H1 (cell line): ENCODE measurements around the gene MTMR1. TPM values are rescaled to one million over a fixed set of nuclear protein-coding genes. Genes with fewer than 3 reads are reported as not detected.

Experiments
- CTCF ChIA-PET: fragments of 300-600 bp; sonication (Branson Sonifier 250); formaldehyde crosslinking; loops from one replicate; lab custom pipeline; 2021; ENCODE audit not compliant: partially characterized antibody; lab: Charles Lee
- POLR2A ChIA-PET: fragments of 300-600 bp; sonication (Branson Sonifier 250); formaldehyde crosslinking; loops from one replicate; lab custom pipeline; 2021; ENCODE audit warnings: inconsistent platforms; ENCODE audit not compliant: partially characterized antibody; lab: Charles Lee
- DNase-seq, 2 experiments: peaks; one replicate each; pipeline versions ENCODE4 v3.0.0 to v3.0.0-alpha.2; 2010 to 2022; ENCODE audit warnings: low spot score in 2 of 2, low read depth in 1 of 2, mixed read lengths in 1 of 2
- FAIRE-seq: peaks from 2 replicates; lab custom pipeline; 2011; peaks lifted over from hg19 to GRCh38; lab: Jason Lieb, UNC
- H2AFZ ChIP-seq: 2 replicates; pipeline ENCODE4 v1.8.1; 2012; ENCODE audit warnings: low read length, inconsistent platforms
- H2AK5ac ChIP-seq: 2 replicates; pipeline ENCODE4 v1.6.1; 2013; ENCODE audit warnings: low read depth, low read length
- H2BK120ac ChIP-seq: replicated peaks from 2 replicates; pipeline ENCODE3; 2013; ENCODE audit warnings: low read depth, low read length, inconsistent platforms
- H2BK12ac ChIP-seq: 2 replicates; pipeline ENCODE4 v1.6.1; 2013; ENCODE audit warnings: low read depth, low read length
- H2BK15ac ChIP-seq: 2 replicates; pipeline ENCODE4 v1.6.1; 2013; ENCODE audit warnings: low read length
- H2BK20ac ChIP-seq: 2 replicates; pipeline ENCODE4 v1.6.1; 2013; ENCODE audit warnings: low read length
- H2BK5ac ChIP-seq: 2 replicates; pipeline ENCODE4 v1.6.1; 2013; ENCODE audit warnings: low read depth, low read length
- H3K14ac ChIP-seq: 2 replicates; pipeline ENCODE4 v1.6.1; 2013; ENCODE audit warnings: inconsistent platforms; ENCODE audit not compliant: insufficient read length
- H3K18ac ChIP-seq: 2 replicates; pipeline ENCODE4 v1.6.1; 2013; ENCODE audit warnings: low read length; ENCODE audit errors: extremely low read depth
- H3K23ac ChIP-seq: 2 replicates; pipeline ENCODE4 v1.6.1; 2013; ENCODE audit warnings: inconsistent platforms; ENCODE audit not compliant: insufficient read length
- H3K23me2 ChIP-seq: 2 replicates; pipeline ENCODE4 v1.6.1; 2013; ENCODE audit warnings: low read depth, low read length
- H3K27ac ChIP-seq: 2 replicates; pipeline ENCODE4 v1.6.1; 2011; ENCODE audit warnings: low read depth, low read length, inconsistent platforms
- H3K27me3 ChIP-seq, 4 experiments: replicated peaks in 1 of 4; 1 replicate in 1 of 4; 2 replicates in 3 of 4; pipeline versions ENCODE4 v1.6.1 to v1.8.1; 2011 to 2013; ENCODE audit warnings: low read length in 3 of 4, mild to moderate bottlenecking in 3 of 4, inconsistent platforms in 2 of 4, mixed read lengths in 2 of 4, moderate library complexity in 1 of 4; ENCODE audit not compliant: control insufficient read depth in 3 of 4, insufficient read depth in 3 of 4; ENCODE audit errors: extremely low read depth in 1 of 4
- H3K36me3 ChIP-seq, 4 experiments: 2 replicates each; pipeline versions ENCODE4 v1.6.1 to v1.8.1; 2011 to 2013; ENCODE audit warnings: mild to moderate bottlenecking in 4 of 4, low read length in 3 of 4, moderate library complexity in 2 of 4, control low read depth in 1 of 4, inconsistent platforms in 1 of 4; ENCODE audit not compliant: insufficient read depth in 4 of 4, control insufficient read depth in 2 of 4
- H3K4ac ChIP-seq: replicated peaks from 2 replicates; pipeline ENCODE3; 2013; ENCODE audit warnings: low read length, low read depth, mixed read lengths, inconsistent platforms; ENCODE audit not compliant: insufficient read length
- H3K4me1 ChIP-seq, 4 experiments: replicated peaks in 1 of 4; 1 replicate in 1 of 4; 2 replicates in 3 of 4; pipeline versions ENCODE4 v1.6.1 to v1.8.1; 2011 to 2013; ENCODE audit warnings: low read length in 3 of 4, inconsistent platforms in 2 of 4, mixed read lengths in 1 of 4; ENCODE audit not compliant: insufficient read depth in 4 of 4, control insufficient read depth in 3 of 4
- H3K4me2 ChIP-seq, 2 experiments: 2 replicates each; pipeline versions ENCODE4 v1.6.1 to v1.8.1; 2011 to 2013; ENCODE audit warnings: low read depth in 2 of 2, low read length in 2 of 2, control low read depth in 1 of 2, inconsistent platforms in 1 of 2, mild to moderate bottlenecking in 1 of 2; ENCODE audit not compliant: insufficient read depth in 1 of 2
- H3K4me3 ChIP-seq, 4 experiments: fragments of 200-600, 300-600 bp in 1 of 4; sonication (generic), shearing (Covaris generic), sonication (Bioruptor Twin) in 1 of 4; 2 replicates each; pipeline versions ENCODE4 v1.5.1 to v1.8.1; 2011 to 2016; ENCODE audit warnings: low read length in 4 of 4, low read depth in 3 of 4, control low read depth in 2 of 4, inconsistent platforms in 2 of 4, mild to moderate bottlenecking in 2 of 4, mixed read lengths in 1 of 4, moderate library complexity in 1 of 4; ENCODE audit not compliant: insufficient read depth in 2 of 4; ENCODE audit errors: extremely low read depth in 1 of 4
- H3K56ac ChIP-seq: replicated peaks from 2 replicates; pipeline ENCODE3; 2013; ENCODE audit warnings: low read depth, mild to moderate bottlenecking, mixed read lengths, low read length, inconsistent platforms; ENCODE audit not compliant: insufficient read length
- H3K79me1 ChIP-seq: 2 replicates; pipeline ENCODE4 v1.6.1; 2013; ENCODE audit warnings: low read depth, low read length, control low read depth
- H3K79me2 ChIP-seq, 2 experiments: 2 replicates each; pipeline versions ENCODE4 v1.6.1 to v1.8.1; 2012 to 2013; ENCODE audit warnings: low read length in 2 of 2, mild to moderate bottlenecking in 2 of 2, inconsistent platforms in 1 of 2; ENCODE audit not compliant: insufficient read depth in 2 of 2, control insufficient read depth in 1 of 2
- H3K9ac ChIP-seq, 4 experiments: replicated peaks in 1 of 4; 1 replicate in 1 of 4; 2 replicates in 3 of 4; pipeline versions ENCODE4 v1.6.1 to v1.8.1; 2011 to 2013; ENCODE audit warnings: low read depth in 3 of 4, low read length in 3 of 4, control low read depth in 2 of 4, mild to moderate bottlenecking in 2 of 4, moderate library complexity in 2 of 4, inconsistent platforms in 1 of 4; ENCODE audit errors: extremely low read depth in 1 of 4
- H3K9me3 ChIP-seq, 2 experiments: 2 replicates each; pipeline versions ENCODE4 v1.6.1 to v1.8.1; 2012 to 2013; ENCODE audit warnings: mild to moderate bottlenecking in 2 of 2, moderate library complexity in 2 of 2, control low read depth in 1 of 2, inconsistent platforms in 1 of 2, low read depth in 1 of 2, low read length in 1 of 2, mixed read lengths in 1 of 2; ENCODE audit not compliant: insufficient read depth in 2 of 2
- H4K20me1 ChIP-seq, 2 experiments: replicated peaks in 1 of 2; 2 replicates each; pipeline versions ENCODE3 to v1.8.1; 2011 to 2013; ENCODE audit warnings: inconsistent platforms in 2 of 2, low read length in 2 of 2, mild to moderate bottlenecking in 1 of 2; ENCODE audit not compliant: insufficient read depth in 2 of 2, control insufficient read depth in 1 of 2
- H4K5ac ChIP-seq: 2 replicates; pipeline ENCODE4 v1.6.1; 2013; ENCODE audit warnings: low read length, low read depth, mixed read lengths, inconsistent platforms; ENCODE audit not compliant: insufficient read length
- H4K8ac ChIP-seq: 2 replicates; pipeline ENCODE4 v1.8.0; 2013; ENCODE audit warnings: mild to moderate bottlenecking, moderate library complexity, low read length, inconsistent platforms; ENCODE audit not compliant: insufficient read depth; ENCODE audit errors: extremely low read depth
- H4K91ac ChIP-seq: replicated peaks from 2 replicates; pipeline ENCODE3; 2013; ENCODE audit warnings: low read length, mixed read lengths, inconsistent platforms; ENCODE audit not compliant: insufficient read length
- RFX5 ChIP-seq: IDR thresholded peaks from 2 replicates; pipeline ENCODE4 v1.6.1; 2011; ENCODE audit warnings: low read depth, low read length, improper control_type of control experiment, borderline replicate concordance
- WGBS, 2 experiments: shearing (Covaris generic) in 1 of 2; methylation state at CpG; one replicate each; pipeline versions ENCODE4 v1.1.6 to v1.1.7; 2013 to 2015; ENCODE audit warnings: low lambda C conversion rate in 2 of 2, mixed read lengths in 2 of 2, inconsistent platforms in 1 of 2, low coverage in 1 of 2, missing lambda C conversion rate in 1 of 2; ENCODE audit not compliant: insufficient replicate concordance in 2 of 2, insufficient coverage in 1 of 2, insufficient read length in 1 of 2; ENCODE audit errors: extremely low coverage in 1 of 2, missing lambda C conversion rate in 1 of 2; 5-methylcytosine and 5-hydroxymethylcytosine counted together
- polyA plus RNA-seq, 7 experiments: library from polyadenylated mRNA; depleted of rRNA in 3 of 7; stranded (reverse) in 5 of 7; unstranded in 2 of 7; fragments of >200 nt in 5 of 7; fragments of 200-250 nt in 2 of 7; gene quantifications; 1 replicate in 5 of 7; 2 replicates in 1 of 7; 4 replicates in 1 of 7; pipeline versions ENCODE4 v1.2.1 to v1.2.3, GENCODE V29; 2011 to 2013; ENCODE audit warnings: missing spikeins in 2 of 7, mixed read lengths in 2 of 7
- total RNA-seq: library from RNA; stranded (reverse); fragmentation: NEBNext Ultra II Directional; extraction: Animal tissue kit (Norgen Biotek cat#: 25700); gene quantifications from 2 replicates; pipeline ENCODE4 v1.2.1, GENCODE V29; 2021

The MTMR1 gene
- total and polyA plus RNA-seq, 2 of the 8 experiments (the other 6 are each of a cell fraction or from before 2014, with no cell fraction given), result 15.1 to 23.8 TPM

- H2AK5ac ChIP-seq, result no peak overlapping the region
- DNase-seq, result no peak
- 88% methylated on average over 14 of the region's 19 CpGs; no CpG with 5 or more reads in 1 of the 2 experiments for whole genome bisulfite sequencing, 2 experiments
- no peak overlapping the region for H3K23ac ChIP-seq
- no peak for TF ChIP-seq RFX5
- no peaks in the 10 kb centered on the region for H3K79me1 ChIP-seq
- H4K5ac ChIP-seq, result no peak overlapping the region
- H3K4me1 ChIP-seq, result peaks cover 0 to 12% (median 3%) of the 10 kb centered on the region in 4 experiments; a peak in 4 of 7 replicates
- no peak overlapping the region for H3K9ac ChIP-seq
- H3K23me2 ChIP-seq, result no peaks in the 10 kb centered on the region
- H2BK15ac ChIP-seq, result no peak overlapping the region
- no peak overlapping the region for H3K27ac ChIP-seq
- no peak overlapping the region for H3K4ac ChIP-seq
- no peak overlapping the region for H3K18ac ChIP-seq
- no peak overlapping the region for H4K8ac ChIP-seq
- H2BK12ac ChIP-seq, result no peak overlapping the region
- no peak overlapping the region for H3K4me3 ChIP-seq
- no peak overlapping the region for H4K91ac ChIP-seq
- no peak overlapping the region for H2BK5ac ChIP-seq
- POLR2A ChIA-PET, result interaction anchor here (1.9 kb wide), 1 partner anchor 224 kb away, joined by 6 read pairs; no protein-coding TSS in a partner anchor
- H3K56ac ChIP-seq, result no peak overlapping the region
- no peak overlapping the region for H3K14ac ChIP-seq
- H2BK120ac ChIP-seq, result no peak overlapping the region
- CTCF ChIA-PET, result interaction anchor here (0.5 to 2.7 kb wide), 7 partner anchors 9 to 318 kb away, joined by 3 to 18 read pairs (median 3); no protein-coding TSS in a partner anchor
- no peak overlapping the region for H2BK20ac ChIP-seq
- peaks cover 0 to 2% of the 10 kb centered on the region in 2 experiments for H4K20me1 ChIP-seq
- peaks cover 0 to 9% (median 0%) of the 10 kb centered on the region in 4 experiments; a peak in 1 of 8 replicates for H3K36me3 ChIP-seq
- H3K79me2 ChIP-seq, result no peaks in the 10 kb centered on the region
- H3K9me3 ChIP-seq, result no peaks in the 10 kb centered on the region
- FAIRE-seq, result no peak
- H3K4me2 ChIP-seq, result no peak overlapping the region
- H2AFZ ChIP-seq, result no peak overlapping the region
- no peaks in the 10 kb centered on the region for H3K27me3 ChIP-seq
Observed at GRCh38 chrX:150765782-150766350, 72.7 kb downstream of the MTMR1 start.
